IMR-90 (cell line): Measurements from ENCODE around the gene SLC44A4. TPM values are rescaled to one million over a fixed set of nuclear protein-coding genes. Genes with fewer than 3 reads are reported as not detected.

ENCODE experiments used
- BHLHE40 ChIP-seq: fragments of 150-350 bp; IDR thresholded peaks from 2 replicates; pipeline ENCODE4 v1.6.1; 2016; ENCODE audit warnings: mild to moderate bottlenecking, low read depth, low read length
- ELK1 ChIP-seq: fragments of 150-350 bp; IDR thresholded peaks from 2 replicates; pipeline ENCODE4 v1.6.1; 2016; ENCODE audit warnings: low read depth, mild to moderate bottlenecking, low read length, moderate library complexity, borderline replicate concordance
- NFE2L2 ChIP-seq: fragments of 150-350 bp; IDR thresholded peaks from 2 replicates; pipeline ENCODE4 v1.6.1; 2016; ENCODE audit warnings: low read depth, mild to moderate bottlenecking, low read length
- polyA plus RNA-seq, 3 experiments: library from polyadenylated mRNA; depleted of rRNA; stranded (reverse); fragments of >200 nt; gene quantifications; 2 replicates each; pipeline ENCODE4 v1.2.3, GENCODE V29; 2012; ENCODE audit warnings: low replicate concordance in 1 of 3
- total RNA-seq: library from RNA; depleted of rRNA; stranded (reverse); fragments of >200 nt; gene quantifications from 2 replicates; pipeline ENCODE4 v1.2.3, GENCODE V29; 2012

The SLC44A4 gene
- total and polyA plus RNA-seq, 2 of the 4 experiments (the other 2 are of a cell fraction), result 0.14 to 0.36 TPM

- no peak for TF ChIP-seq BHLHE40
- no peak for TF ChIP-seq ELK1
- no peak for TF ChIP-seq NFE2L2
These were observed 22.7 kb upstream of the SLC44A4 start (continued) for GRCh38 chr6:31901415-31901952.
